T-helper 2 cell treated with Interferon-gamma antibody and Interleukin-4, amounts not matched to agents 100 ng/mL and 5 ng/mL, for 36 hours (primary cell): ENCODE data around the gene ATP1A3. TPM values are rescaled to one million over a fixed set of nuclear protein-coding genes. Genes with fewer than 3 reads are reported as not detected.
"Not testable (repeated sequence)": the region's sequence is repeated elsewhere in the genome, so short reads cannot be mapped to it uniquely, and the experiment has no call there.

Experiments
- intact Hi-C: fragments of 100-400 bp; cut with micrococcal nuclease; formaldehyde crosslinking; loops from one replicate; pipeline ENCODE4 v1.15.1; 2023
- total RNA-seq: library from RNA; stranded (reverse); gene quantifications from 2 replicates; pipeline ENCODE4 v1.2.3, GENCODE V29; 2022

Gene ATP1A3
- total RNA-seq, 1 donor from 2014 or later: 2.3 TPM

GRCh38 chr19:41951686-41952172 lies 42.3 kb downstream of the ATP1A3 start:
- intact Hi-C loops: loop anchor here (1.0 kb wide), 1 partner anchor 78 kb away; no protein-coding TSS in a partner anchor

GRCh38 chr19:41947091-41947490 lies 46.9 kb downstream of the ATP1A3 start:
- intact Hi-C loops: no loop called here

- intact Hi-C loops: no loop called here
Measured at GRCh38 chr19:41945135-41945766, 48.8 kb downstream of the ATP1A3 start.

GRCh38 chr19:41944336-41944735 lies 49.7 kb downstream of the ATP1A3 start:
- intact Hi-C loops: no loop called here

- intact Hi-C loops: no loop called here
Measured at GRCh38 chr19:41941410-41942202, 52.4 kb downstream of the ATP1A3 start.

- intact Hi-C loops: no loop called here
Measured at GRCh38 chr19:41940731-41941409, 53.2 kb downstream of the ATP1A3 start.

GRCh38 chr19:41939861-41940730 lies 53.9 kb downstream of the ATP1A3 start:
- intact Hi-C loops: no loop called here

- intact Hi-C loops: not testable (repeated sequence)
Measured at GRCh38 chr19:41939209-41939608, 54.8 kb downstream of the ATP1A3 start.

- intact Hi-C loops: no loop called here
Measured at GRCh38 chr19:41937525-41938468, 56.2 kb downstream of the ATP1A3 start.

- intact Hi-C loops: no loop called here
Measured at GRCh38 chr19:41936961-41937360, 57.1 kb downstream of the ATP1A3 start.

GRCh38 chr19:41936416-41936850 lies 57.6 kb downstream of the ATP1A3 start:
- intact Hi-C loops: no loop called here

GRCh38 chr19:41935760-41936415 lies 58.1 kb downstream of the ATP1A3 start:
- intact Hi-C loops: loop anchor here (2.0 kb wide), 1 partner anchor 77 kb away; no protein-coding TSS in a partner anchor

- intact Hi-C loops: loop anchor here (2.0 kb wide), 1 partner anchor 76 kb away; no protein-coding TSS in a partner anchor
Measured at GRCh38 chr19:41934849-41935374, 59.1 kb downstream of the ATP1A3 start.

GRCh38 chr19:41933693-41934426 lies 60.2 kb downstream of the ATP1A3 start:
- intact Hi-C loops: loop anchor here (2.0 kb wide), 1 partner anchor 75 kb away; no protein-coding TSS in a partner anchor

GRCh38 chr19:41932720-41933332 lies 61.2 kb downstream of the ATP1A3 start:
- intact Hi-C loops: no loop called here

- intact Hi-C loops: no loop called here
Measured at GRCh38 chr19:41932259-41932719, 61.7 kb downstream of the ATP1A3 start.

- intact Hi-C loops: no loop called here
Measured at GRCh38 chr19:41930926-41931592, 63.0 kb downstream of the ATP1A3 start.
